ENCODE data around the gene DOCK3.

The DOCK3 gene

DNA sequence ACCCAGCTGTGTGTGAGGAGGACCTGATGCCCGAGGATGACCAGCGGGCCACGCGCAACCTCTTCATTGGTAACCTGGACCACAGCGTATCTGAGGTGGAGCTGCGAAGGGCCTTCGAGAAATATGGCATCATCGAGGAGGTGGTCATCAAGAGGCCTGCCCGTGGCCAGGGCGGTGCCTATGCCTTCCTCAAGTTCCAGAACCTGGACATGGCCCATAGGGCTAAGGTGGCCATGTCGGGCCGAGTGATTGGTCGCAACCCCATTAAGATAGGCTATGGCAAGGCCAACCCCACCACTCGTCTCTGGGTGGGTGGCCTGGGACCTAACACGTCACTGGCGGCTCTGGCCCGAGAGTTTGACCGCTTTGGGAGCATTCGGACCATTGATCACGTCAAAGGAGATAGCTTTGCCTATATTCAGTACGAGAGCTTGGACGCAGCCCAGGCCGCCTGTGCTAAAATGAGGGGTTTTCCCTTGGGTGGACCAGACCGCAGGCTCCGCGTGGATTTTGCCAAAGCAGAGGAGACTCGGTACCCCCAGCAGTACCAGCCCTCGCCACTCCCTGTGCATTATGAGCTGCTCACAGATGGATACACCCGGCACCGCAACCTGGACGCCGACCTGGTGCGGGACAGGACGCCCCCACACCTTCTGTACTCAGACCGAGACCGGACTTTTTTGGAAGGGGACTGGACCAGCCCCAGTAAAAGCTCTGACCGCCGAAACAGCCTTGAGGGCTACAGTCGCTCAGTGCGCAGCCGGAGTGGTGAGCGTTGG lies 717.8 kb downstream of the DOCK3 start:
- in situ Hi-C loops (cut with MboI; ENCODE audit: low sequenced_read_pairs) = no loop called here

- in situ Hi-C loops (cut with MboI; ENCODE audit: low sequenced_read_pairs) = no loop called here
Measured at GRCh38 chr3:51393134-51393495, 718.4 kb downstream of the DOCK3 start.

DNA sequence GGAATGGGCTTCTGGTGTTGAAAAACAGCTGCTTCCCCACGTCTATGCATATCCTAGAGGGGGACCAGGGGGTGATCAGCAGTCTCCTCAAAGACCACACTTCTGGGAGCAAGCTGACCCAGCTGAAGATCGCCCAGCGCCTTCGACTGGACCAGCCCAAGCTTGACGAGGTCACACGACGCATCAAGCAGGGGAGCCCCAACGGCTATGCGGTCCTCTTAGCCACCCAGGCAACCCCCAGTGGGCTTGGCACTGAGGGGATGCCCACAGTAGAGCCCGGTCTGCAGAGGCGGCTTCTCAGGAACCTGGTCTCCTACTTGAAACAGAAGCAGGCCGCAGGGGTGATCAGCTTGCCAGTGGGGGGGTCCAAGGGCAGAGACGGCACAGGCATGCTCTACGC lies 718.8 kb downstream of the DOCK3 start:
- in situ Hi-C loops (cut with MboI; ENCODE audit: low sequenced_read_pairs) = no loop called here

DNA sequence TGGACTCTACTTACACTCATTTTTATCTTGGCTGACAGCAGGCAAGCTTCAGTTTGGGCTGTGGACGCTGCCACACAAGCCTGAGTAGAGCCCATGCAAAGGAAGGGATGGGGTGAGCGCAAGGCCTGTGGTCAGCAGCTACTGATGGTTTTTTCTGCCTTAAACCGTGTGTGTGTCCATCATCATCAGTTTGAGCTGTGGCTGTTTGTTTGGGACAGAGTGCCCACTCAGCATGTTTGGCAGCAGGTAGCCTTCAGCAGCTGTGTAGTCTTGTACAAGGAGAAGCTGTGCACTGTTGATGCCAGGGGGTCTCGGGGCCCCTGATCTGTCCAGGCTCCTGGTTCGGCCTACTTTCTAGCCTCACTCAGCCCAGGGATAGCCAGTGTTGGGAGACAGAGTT lies 719.8 kb downstream of the DOCK3 start:
- in situ Hi-C loops (cut with MboI; ENCODE audit: low sequenced_read_pairs) = no loop called here

GRCh38 chr3:51395493-51396213 lies 720.9 kb downstream of the DOCK3 start:
- in situ Hi-C loops (cut with MboI; ENCODE audit: low sequenced_read_pairs) = no loop called here

GRCh38 chr3:51396401-51396800 lies 721.7 kb downstream of the DOCK3 start:
- in situ Hi-C loops (cut with MboI; ENCODE audit: low sequenced_read_pairs) = no loop called here

DNA sequence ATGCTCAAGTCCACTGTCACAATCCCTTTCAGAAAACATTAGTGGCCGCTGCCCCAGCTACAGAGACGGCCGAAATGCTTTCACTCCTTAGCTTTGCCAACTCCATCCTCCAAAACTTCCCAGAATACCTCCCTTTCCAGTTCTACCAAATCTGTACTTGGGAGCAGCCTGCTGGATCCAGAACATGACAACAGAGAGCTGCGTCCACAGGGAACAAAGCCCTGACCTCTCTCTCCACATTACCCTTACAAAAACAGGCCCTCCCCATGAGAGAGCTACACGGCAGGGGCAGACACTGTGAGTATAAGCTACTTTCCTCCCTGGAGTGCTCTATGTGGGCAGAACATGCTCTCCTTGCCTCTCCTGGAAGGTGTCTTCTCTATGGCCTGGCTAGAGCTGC lies 722.7 kb downstream of the DOCK3 start:
- in situ Hi-C loops (cut with MboI; ENCODE audit: low sequenced_read_pairs) = no loop called here

DNA sequence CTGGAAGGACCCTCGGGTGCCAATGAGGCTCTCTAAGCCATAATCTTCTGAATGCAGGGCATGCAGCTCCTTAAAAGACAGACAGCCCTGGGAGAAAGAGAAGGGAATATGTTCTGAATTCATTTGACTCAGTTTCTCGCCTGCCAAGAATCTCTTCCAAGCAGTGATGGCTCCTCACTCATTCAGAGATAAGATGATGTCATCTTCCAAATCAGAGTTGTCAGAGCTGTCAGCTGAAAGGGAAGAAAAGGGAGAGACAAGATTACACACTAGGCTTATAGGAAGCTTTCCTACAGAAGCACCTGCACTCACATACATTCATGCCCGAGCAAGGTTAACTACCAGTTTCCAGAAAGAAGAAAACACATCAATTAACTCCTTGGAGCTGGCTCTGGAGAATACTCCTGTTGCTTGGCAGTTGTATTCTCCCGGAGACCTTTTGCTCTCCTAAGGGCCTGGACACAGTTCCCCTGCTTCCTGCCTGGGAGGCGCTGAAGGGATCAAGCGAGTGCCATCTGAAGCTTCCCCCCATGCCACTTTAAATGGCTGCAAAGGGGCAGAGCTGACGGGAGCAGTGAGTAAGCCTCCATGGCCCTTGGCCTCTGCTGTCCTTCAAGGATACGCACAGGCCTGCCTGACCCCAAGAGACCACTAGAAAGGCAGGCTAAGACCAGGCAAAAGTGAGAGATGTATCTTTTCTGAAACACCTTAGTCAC lies 724.0 kb downstream of the DOCK3 start:
- in situ Hi-C loops (cut with MboI; ENCODE audit: low sequenced_read_pairs) = no loop called here

- in situ Hi-C loops (cut with MboI; ENCODE audit: low sequenced_read_pairs) = no loop called here
Measured at GRCh38 chr3:51400166-51400565, 725.4 kb downstream of the DOCK3 start.

GRCh38 chr3:51401735-51402134 lies 727.0 kb downstream of the DOCK3 start:
- in situ Hi-C loops (cut with MboI; ENCODE audit: low sequenced_read_pairs) = no loop called here

- in situ Hi-C loops (cut with MboI; ENCODE audit: low sequenced_read_pairs) = no loop called here
Measured at GRCh38 chr3:51403675-51404074, 728.9 kb downstream of the DOCK3 start.

DNA sequence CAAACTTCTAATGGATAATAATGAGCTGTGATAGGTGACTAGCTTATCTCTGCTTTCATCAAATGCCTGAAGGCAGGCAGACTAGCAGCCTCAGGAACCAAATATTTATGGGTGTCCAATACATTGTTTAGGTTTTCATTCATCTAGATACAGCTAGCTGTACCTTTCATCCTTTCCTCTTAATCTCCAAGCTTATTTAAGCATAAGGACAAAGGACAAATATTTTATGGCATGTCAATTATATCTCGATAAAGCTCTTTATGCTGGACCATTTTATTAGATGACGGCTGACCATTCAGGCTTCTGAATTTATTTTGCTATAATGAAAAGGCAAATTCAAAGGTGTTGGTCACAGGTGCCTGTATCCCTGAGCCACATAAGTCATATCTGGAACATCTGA lies 733.3 kb downstream of the DOCK3 start:
- in situ Hi-C loops (cut with MboI; ENCODE audit: low sequenced_read_pairs) = no loop called here

GRCh38 chr3:51408813-51409212 lies 734.1 kb downstream of the DOCK3 start:
- in situ Hi-C loops (cut with MboI; ENCODE audit: low sequenced_read_pairs) = no loop called here

DNA sequence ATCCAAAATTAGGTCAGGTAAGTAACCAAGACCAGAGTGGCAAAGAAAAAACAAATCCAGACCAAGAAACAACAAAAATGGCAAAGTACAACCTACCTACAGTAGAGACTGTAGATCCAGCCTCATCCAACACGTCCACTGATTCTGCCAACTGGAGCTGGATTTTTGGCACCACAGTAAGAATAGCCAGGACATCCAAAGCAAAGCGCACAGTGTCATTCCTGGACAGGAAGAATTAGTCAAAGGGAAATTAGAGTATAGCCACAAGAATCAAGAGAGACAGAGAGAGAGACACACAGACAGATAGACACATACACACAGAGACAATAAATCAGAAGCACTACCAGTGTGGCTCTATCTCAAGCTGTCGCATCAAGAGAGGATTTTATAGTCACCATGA lies 747.5 kb downstream of the DOCK3 start:
- in situ Hi-C loops (cut with MboI; ENCODE audit: low sequenced_read_pairs) = no loop called here

DNA sequence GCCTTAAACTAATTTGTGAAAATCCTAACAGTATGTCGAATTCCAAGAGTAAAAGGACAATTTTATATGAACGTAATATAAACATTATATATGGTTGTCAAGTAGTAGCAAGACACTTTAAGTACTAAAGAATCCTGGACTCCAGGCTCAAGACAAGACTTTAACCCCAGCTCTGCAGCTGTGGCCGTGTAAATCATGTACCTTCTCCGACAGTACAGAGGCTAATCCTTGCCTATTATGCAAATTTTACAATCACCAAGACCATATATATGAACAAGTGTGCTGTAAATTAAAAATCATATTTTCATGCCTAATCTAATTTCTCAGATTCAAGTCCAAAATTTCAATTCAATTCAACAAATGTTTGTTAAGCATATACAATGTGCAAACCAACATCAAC lies 752.2 kb downstream of the DOCK3 start:
- in situ Hi-C loops (cut with MboI; ENCODE audit: low sequenced_read_pairs) = no loop called here

DNA sequence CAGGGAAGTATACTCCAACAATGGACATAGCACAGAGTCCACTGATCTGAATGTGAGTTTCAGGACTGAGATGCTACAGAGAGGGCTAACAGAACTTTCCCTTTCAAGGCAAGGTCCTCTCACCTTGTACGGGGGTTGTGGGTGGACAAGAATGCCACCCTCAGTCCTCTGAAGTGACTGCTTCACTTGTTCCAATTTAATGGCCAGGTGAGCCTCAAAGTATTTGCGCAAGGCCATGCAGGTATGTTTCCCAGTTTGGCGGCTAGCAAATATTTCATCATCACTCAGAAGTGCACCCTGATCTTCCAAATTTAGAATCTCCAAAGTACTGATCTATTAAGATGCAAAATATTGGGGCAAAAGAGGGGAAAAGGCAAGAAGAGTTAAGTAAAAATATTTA lies 754.4 kb downstream of the DOCK3 start:
- in situ Hi-C loops (cut with MboI; ENCODE audit: low sequenced_read_pairs) = no loop called here

Measured in HL-60/S4 (cell line).